ENCODE results near the gene DAB2.

Gene DAB2

DNA sequence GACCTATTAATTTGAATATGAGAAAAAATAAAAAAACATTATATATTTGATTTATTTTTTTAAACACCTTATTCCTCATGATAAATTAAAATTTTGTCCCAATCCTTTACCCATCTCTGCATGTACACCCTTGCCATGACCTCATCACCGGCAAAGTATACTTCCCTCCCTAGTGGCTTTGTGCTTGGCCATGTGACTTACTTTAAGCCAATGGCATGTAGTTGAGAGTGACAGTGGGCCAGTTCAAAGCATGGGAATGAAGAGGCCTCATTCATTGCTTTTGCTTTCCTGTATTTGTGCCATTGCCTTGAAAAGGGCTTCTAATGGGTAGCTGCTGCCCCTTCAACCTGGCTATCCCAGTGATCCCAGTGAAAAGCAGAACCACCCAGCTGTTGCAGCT lies 91.7 kb downstream of the DAB2 start:
- DNase-seq: no peak

- DNase-seq: no peak
Observed at GRCh38 chr5:39331861-39332381, 92.9 kb downstream of the DAB2 start.

- DNase-seq: no peak
Observed at GRCh38 chr5:39328731-39329130, 96.0 kb downstream of the DAB2 start.

- DNase-seq: no peak
Observed at GRCh38 chr5:39323542-39323941, 101.2 kb downstream of the DAB2 start.

All from hematopoietic multipotent progenitor cell treated with erythropoietin and hydrocortisone succinate and interleukin-3 and kit ligand, for 8 days (in vitro differentiated cells).